HG03108 (cell line): ENCODE data around the gene MKNK2.
"Not testable (repeated sequence)": the region's sequence is repeated elsewhere in the genome, so short reads cannot be mapped to it uniquely, and the experiment has no call there.

ENCODE experiments used
- ATAC-seq: cut with Tn5 transposase; IDR thresholded peaks from one replicate; pipeline ENCODE4 v1.9.1; 2021; ENCODE audit warnings: moderate library complexity; ENCODE audit not compliant: unreplicated experiment

The MKNK2 gene

DNA sequence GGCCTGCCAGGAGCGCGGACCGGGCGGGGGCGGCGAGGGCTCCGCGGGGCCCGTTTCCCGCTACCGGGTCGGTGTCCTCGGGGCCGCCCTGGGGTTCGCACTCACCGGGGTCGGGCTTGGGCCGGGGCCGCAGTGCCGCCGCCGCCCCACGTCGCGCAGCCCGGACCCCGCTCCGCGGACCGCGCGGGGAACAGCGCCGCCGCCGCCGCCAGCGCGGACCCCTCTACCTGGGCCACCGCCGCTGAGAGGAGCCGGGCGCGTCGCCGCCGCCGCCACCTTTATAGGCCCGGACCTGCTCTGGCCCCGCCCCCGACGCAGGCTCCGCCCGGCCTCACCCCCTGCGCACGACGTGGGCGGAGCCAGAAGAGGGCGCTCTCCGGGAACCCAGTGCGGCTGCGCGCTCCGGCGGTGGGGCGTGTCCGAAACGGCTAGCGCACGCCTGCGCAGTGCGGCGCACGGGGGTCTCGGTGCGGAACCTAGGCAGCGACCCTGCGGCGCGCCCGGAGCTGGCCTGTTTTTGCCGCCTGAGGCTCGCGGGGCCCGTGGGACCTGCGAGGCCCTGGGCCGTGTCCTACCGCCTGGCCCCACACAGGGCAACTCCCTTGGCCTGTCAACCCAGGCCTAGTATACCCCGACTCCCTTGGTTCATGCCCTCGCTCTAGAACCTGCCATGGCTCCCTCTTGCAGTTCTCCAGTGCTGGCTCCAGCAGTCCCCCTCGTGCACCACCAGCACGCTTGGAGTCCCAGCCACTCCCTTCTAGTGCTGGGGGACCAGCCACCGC lies at the start of gene MKNK2:
Gene MKNK2 (minus strand): TSS at position 254 of the 782 bp plus-strand sequence. CDS start 393 bp downstream, outside the sequence.
- ATAC-seq = peak; percentile 33

DNA sequence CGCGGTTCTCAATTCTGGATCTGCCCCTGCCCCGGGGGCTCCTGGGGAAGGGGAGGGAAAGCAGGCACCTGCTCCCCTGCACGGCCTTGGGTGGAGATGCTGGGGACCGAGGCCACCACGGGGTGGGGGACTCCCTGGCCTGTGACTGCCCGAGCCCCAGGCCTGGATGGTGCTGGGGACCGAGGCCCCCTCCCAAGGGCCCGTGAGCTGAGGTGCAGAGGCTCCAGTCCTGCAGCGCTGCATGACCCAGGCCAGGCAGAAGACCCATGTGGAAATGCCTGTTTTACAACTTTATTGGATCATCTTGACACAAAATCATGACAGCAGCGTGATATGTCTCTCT lies 49.6 kb upstream of the MKNK2 start:
- ATAC-seq = no peak

DNA sequence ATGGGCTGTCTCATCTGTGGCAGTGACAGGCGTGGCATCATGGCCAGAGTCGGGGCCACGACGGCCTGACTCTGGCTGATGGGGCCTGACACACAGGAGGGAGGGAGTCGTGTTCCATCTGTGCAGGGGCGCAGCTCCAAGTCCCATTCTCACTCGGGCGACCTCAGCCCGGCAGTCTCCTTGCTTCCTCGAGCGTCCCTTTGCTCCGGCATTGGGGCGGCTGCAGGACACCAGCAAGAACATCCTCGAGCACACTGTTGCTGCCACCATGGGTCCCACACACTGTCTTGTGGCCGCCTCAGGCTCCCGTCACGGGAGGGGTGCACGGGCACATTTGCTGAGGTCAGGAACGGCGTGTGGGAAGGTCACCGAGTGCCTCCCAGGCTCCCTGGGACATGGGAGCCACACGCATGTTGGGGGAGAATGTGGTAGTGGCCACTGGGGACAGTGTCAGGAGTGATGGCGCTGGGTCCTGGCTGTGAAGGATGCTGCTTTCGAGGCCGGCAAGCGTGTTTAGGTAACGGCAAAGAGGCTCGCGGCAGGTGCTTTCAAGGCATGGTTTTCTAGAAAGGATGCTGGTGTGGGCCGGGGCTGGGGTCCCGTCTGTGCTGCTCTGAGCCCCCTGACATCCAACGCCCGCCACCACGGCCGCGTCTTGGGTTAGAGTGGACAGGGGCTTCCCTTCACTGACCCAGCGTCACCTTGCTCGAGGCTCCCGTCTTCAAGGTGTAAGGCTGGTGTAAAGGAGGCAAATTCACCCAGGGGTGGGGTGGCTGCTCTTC lies 49.1 kb upstream of the MKNK2 start:
- no peak for ATAC-seq

DNA sequence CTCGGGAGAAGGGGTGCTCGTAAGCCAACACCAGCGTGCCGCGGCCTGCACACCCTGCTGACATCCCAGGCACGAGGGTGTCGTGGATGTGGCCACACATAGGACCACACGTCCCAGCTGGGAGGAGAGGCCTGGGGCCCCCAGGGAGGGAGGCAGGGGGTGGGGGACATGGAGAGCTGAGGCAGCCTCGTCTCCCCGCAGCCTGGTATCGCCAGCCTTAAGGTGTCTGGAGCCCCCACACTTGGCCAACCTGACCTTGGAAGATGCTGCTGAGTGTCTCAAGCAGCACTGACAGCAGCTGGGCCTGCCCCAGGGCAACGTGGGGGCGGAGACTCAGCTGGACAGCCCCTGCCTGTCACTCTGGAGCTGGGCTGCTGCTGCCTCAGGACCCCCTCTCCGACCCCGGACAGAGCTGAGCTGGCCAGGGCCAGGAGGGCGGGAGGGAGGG lies 48.0 kb upstream of the MKNK2 start:
- no peak for ATAC-seq

DNA sequence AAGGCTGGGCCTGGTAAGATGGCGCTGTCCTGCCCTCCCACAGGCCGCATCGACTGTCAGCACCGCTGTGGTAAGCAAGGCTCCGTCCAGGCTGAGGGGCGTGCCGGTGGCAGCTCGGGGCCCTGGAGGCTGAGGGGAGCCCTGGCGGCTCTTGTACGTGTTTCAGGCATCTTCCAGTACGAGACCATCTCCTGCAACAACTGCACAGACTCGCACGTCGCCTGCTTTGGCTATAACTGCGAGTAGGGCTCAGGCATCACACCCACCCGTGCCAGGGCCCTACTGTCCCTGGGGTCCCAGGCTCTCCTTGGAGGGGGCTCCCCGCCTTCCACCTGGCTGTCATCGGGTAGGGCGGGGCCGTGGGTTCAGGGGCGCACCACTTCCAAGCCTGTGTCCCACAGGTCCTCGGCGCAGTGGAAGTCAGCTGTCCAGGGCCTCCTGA lies 46.9 kb upstream of the MKNK2 start:
- ATAC-seq = no peak

DNA sequence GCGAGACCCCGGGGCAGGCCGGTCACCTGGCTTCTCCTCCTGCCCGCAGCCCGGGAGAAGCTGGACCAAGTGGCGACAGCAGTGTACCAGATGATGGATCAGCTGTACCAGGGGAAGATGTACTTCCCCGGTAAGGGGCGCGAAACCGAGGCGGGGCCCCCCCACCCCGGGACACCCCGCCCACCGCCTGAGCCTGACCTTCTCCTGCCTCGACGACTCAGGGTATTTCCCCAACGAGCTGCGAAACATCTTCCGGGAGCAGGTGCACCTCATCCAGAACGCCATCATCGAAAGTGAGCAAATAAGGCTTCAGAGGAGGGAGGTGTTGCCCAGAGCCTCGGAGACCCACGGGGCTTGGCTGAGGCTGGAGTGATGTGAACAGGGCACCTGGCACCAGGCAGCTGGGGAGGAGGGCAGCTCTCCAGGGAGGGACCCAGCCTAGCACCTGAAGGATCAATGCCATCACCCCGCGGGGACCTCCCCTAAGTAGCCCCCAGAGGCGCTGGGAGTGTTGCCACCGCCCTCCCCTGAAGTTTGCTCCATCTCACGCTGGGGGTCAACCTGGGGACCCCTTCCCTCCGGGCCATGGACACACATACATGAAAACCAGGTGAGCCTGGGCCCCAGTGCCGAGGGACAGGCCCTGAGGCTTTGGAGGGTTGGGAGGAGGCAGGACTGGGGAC lies 46.3 kb upstream of the MKNK2 start:
- no peak for ATAC-seq

DNA sequence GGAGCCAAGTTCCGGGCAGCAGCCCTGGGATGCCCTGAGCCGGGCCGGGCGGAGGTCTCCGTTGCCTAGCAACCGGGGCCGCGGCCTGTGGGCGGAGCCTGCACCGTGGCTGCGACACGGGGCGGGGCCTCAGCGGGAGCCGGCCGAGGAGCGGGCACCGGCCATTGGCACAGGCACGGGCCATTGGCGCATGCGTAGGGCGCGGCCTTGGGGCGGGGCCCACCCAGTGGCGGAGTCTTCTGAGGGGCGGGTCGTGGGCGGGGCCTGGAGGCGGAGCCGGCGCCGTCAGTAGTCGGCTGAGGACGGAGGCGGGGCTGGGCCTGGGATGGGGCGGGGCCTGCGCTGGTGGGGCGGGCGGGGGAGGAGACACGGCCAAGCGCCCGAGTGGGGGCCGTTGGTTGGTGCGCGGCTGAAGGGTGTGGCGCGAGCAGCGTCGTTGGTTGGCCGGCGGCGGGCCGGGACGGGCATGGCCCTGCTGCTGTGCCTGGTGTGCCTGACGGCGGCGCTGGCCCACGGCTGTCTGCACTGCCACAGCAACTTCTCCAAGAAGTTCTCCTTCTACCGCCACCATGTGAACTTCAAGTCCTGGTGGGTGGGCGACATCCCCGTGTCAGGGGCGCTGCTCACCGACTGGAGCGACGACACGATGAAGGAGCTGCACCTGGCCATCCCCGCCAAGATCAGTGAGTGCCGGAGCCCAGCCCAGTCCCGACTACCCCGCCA lies 45.6 kb upstream of the MKNK2 start, which contains the start of gene IZUMO4:
Gene IZUMO4 (plus strand): TSS at position 436 of the 723 bp plus-strand sequence. CDS start 31 bp downstream, at position 467.
- ATAC-seq = peak; percentile 66

- peak; percentile 28 for ATAC-seq
Observed at GRCh38 chr19:2096034-2096479, 45.0 kb upstream of the MKNK2 start, which contains the start of gene MOB3A. TSS of gene MOB3A (minus strand) at chr19:2096326. CDS start at chr19:2078560, 17,766 bp downstream.

DNA sequence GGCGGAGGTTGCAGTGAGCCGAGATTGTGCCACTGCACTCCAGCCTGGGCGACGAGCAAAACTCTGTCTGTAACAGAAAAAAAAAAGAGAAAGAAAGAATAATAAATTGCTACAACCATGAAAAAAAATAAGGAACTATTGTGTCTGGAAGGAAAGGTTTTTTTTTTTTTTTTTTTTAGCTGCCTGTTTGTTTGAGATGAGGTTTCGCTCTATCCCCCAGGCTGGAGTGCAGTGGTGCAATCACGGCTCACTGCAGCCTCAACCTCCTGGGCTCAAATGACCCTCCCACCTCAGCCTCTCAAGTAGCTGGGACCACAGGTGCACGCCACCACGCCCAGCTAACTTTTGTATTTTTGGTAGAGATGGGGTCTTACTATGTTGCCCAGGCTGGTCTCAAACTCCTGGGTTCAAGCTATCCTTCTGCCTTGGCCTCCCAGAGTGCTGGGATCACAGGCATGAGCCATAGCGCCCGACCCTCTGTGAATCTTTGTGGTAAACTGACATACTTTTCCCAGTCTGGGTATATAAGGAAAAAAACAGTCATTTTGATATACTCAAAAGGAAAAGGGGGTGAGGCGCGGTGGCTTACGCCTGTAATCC lies 41.0 kb upstream of the MKNK2 start:
- not testable (repeated sequence) for ATAC-seq

DNA sequence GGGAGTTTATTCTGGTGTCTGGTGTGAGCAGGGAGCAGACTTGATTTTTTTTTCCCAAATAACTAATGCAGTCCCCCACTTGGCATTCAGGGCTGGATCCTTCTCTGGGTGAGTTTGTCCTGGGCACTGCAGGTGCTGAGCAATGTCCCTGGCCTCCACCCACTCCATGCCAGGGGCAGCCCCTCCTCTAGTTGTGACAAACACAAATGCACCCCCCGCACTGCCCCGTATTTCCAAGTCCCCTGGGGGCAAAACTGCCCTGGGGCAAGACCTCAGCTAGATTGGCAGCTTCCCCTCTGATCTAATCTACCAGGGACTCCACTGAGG lies 38.6 kb upstream of the MKNK2 start:
- ATAC-seq = peak; percentile 8

DNA sequence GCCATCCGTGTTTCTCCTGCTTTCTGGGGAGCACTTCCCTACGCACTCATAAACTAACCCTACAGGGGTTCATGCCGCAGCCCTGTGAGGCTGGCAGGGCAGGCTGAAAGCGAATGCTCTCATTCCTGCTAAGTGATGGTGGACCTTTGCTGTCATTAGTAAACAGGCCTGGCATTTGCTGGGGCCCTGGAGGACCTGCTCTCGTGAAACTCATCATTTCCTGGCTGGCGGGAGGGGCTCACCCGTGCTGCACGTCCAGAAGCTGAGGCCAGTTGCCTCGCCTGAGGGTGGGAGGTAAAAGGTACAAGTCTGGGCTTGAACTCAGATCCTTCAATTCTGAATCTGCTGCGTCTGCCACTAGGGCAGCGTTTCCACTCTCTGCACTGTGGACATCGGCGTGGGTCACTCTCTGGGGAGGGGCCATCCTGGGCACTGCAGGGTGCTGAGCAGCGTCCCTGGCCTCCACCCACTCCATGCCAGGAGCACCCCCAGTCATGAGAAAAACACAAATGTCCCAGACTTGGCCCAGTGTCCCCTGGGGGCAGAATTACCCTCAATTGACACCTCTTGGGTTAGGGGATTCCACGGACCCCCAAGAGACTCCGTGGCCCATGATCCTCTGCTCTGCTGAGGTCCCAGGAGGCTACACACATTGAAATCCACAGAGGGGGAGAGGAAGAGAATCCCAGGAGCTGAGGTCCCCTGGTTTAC lies 38.1 kb upstream of the MKNK2 start:
- no peak for ATAC-seq

- peak; percentile 23 for ATAC-seq
Observed at GRCh38 chr19:2087621-2088100, 36.6 kb upstream of the MKNK2 start.

- ATAC-seq = peak; percentile 20
Observed at GRCh38 chr19:2086695-2087620, 35.9 kb upstream of the MKNK2 start.

DNA sequence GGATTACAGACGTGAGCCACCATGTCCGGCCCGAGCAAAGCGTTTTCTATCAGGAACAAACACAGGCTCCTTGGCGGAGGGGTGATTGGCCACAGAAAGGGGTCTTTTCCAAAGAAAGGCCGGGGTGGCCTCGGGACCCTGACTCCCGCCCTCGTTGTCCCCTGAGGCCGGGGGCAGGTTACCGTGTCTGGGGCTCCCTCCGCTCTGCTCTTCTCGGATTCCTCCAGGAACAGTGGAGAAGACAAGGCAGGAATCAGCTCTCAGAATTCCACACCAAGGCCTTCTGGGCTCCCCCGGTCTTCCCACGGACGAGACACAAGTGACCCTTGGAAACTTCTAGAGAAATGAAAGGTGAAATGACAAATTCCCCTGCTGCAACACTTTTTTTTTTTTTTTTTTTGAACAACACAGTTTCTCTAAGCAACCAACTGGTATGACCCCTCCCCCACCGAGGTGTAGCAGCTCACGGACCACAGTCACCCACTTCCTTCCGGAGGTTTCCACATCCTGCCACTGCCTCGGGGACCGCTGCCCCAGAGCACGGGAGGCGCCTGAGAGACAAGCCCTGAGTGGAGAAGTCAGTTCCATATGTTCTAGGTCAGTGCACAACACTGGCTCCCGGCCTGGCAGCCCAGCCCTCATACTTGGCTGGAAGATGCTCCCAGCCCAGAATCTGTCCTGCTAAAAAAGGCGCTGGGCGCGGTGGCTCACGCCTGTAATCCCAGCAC lies 34.1 kb upstream of the MKNK2 start:
- peak; percentile 20 for ATAC-seq

DNA sequence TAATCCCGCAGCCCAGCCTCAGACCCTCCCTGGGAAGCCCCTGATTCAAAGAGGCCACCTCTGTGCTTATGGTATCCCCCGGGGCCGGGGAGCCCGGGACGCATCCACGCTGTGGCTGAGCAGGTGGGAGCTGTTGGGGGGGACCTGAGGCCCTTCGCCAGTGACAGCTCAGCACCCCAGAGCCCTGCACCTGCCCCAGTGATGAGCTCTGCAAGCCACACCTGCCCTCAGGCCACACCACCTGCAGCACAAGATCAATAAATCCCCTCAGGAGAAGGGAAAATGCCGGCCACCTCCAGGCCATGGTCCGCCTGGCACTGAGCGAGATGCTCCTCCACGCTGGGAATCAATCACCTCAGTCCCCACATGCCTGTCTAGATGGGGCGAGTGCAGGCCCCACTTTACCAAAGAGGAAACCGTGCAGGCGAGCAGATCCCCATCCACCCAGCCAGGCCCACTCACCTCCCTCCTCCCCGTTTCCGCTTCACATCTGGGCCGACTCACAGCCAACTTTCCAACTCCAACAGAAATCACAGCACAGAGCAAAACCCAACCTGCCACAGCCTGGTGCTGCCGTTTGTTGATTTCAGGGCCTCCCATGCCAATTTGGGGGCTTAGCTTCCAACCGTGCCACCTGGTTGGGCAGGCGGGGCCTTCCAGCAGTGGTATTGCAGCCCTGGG lies 32.3 kb upstream of the MKNK2 start:
- no peak for ATAC-seq

DNA sequence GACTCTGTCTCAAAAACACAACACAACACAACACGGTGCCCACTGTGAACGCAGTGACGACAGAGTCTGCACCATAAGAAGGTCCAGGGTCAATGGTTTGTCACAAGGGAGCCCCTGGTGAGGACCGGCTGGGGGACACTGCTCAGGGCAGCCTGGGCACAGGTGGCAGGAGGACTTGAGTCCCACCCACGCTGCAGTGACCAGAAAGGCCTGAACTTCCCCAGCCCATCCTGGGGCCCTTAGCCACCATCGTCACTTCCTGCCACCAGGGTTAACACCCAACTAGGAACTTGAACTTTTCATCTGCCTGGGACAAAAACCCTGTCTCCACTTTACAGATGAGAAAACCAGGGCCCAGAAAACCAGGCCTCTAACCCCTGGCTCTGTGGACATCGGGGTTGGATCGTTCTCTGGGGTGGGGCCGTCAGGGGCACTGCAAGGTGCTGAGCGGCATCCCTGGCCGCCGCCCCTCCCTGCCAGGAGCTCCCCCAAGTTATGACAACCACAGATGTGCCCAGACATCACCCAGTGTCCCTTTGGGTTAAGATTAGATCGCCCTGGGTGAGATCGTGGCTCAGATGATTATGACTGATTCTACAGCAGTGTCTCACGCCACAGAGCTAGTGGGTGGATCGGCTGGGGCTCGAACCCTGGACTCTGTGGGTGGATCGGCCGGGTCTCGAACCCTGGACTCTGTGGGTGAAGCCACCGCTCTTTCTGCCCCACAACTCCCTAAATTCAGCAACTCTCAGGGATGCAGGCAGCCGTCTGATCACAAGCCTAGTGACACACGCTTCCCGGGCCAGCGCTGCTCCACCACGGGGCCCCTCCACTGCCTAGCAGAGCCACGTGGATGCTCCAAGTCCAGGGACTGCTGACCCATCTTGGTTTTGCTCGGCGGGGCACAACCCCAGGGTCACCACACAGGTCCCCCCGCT lies 31.1 kb upstream of the MKNK2 start:
- ATAC-seq = no peak
